Hippocampal formation (tissue), 2 donors: ENCODE results near the gene NUP42.

Source experiments
- DNase-seq, 2 donors: peaks; one replicate each; lab custom pipeline; 2025; lab: John Stamatoyannopoulos, UW

The NUP42 gene

GRCh38 chr7:23234569-23235296 lies 52.9 kb downstream of the NUP42 start:
- DNase-seq: no peak

- DNase-seq: no peak
Observed at GRCh38 chr7:23235813-23236221, 54.0 kb downstream of the NUP42 start.

- DNase-seq: no peak
Observed at GRCh38 chr7:23237000-23237399, 55.2 kb downstream of the NUP42 start.

- no peak for DNase-seq
Observed at GRCh38 chr7:23238983-23239652, 57.3 kb downstream of the NUP42 start.

GRCh38 chr7:23239698-23240097 lies 57.9 kb downstream of the NUP42 start:
- no peak for DNase-seq

GRCh38 chr7:23242321-23242720 lies 60.5 kb downstream of the NUP42 start:
- no peak for DNase-seq

GRCh38 chr7:23242935-23243334 lies 61.1 kb downstream of the NUP42 start:
- no peak for DNase-seq

GRCh38 chr7:23246555-23246954 lies 64.7 kb downstream of the NUP42 start, which contains the start of gene GPNMB:
TSS of gene GPNMB (plus strand) at chr7:23246775. CDS start at chr7:23246858, 83 bp downstream.
- DNase-seq: no peak

- no peak for DNase-seq
Observed at GRCh38 chr7:23247046-23247602, 65.3 kb downstream of the NUP42 start.

GRCh38 chr7:23247603-23248335 lies 65.9 kb downstream of the NUP42 start:
- peak in 1 of 2 donors; percentile 31 for DNase-seq

GRCh38 chr7:23249486-23249885 lies 67.6 kb downstream of the NUP42 start:
- DNase-seq: no peak
